Loucy (cell line): ENCODE results near the gene RAD21L1.

Experiments used
- CTCF ChIP-seq: fragments of 200-600 bp; sonication (generic); conservative IDR thresholded peaks from 2 replicates; pipeline ENCODE4 v1.5.1; 2014; ENCODE audit warnings: mild to moderate bottlenecking, antibody characterized with exemption, low read length
- EZH2phosphoT487 ChIP-seq: fragments of 200-600 bp; IDR thresholded peaks from 2 replicates; pipeline ENCODE4 v1.6.1; 2018; ENCODE audit warnings: antibody characterized with exemption, mild to moderate bottlenecking, moderate library complexity, borderline replicate concordance

GRCh38 chr20:1183153-1183552 is 42.7 kb upstream of the RAD21L1 start:
- no peak for TF ChIP-seq CTCF
- no peak for TF ChIP-seq EZH2phosphoT487
